SK-N-MC (cell line): ENCODE results near the gene TRIM52.

ENCODE experiments used
- EZH2 ChIP-seq: fragments of 200-600 bp; sonication (generic); IDR thresholded peaks from one replicate; pipeline ENCODE4 v1.6.1; 2017; ENCODE audit warnings: antibody characterized with exemption
- FOXP2 ChIP-seq: optimal IDR thresholded peaks from 2 replicates; pipeline ENCODE3; 2011; ENCODE audit warnings: mild to moderate bottlenecking, moderate library complexity; ENCODE audit not compliant: insufficient read depth; ENCODE audit errors: extremely low read length, control extremely low read depth
- POLR2AphosphoS5 ChIP-seq: IDR thresholded peaks from 2 replicates; pipeline ENCODE4 v1.6.1; 2012; ENCODE audit warnings: mild to moderate bottlenecking, low read depth, low read length, borderline replicate concordance

GRCh38 chr5:181239062-181239663 is 21.8 kb downstream of the TRIM52 start:
- TF ChIP-seq EZH2 (no peak), POLR2AphosphoS5 (no peak; the same call in 1 of the 2 replicates), FOXP2 (no peak)
